HG03139 (cell line): ENCODE results near the gene ANKH.

Experiments used
- ATAC-seq: cut with Tn5 transposase; IDR thresholded peaks from one replicate; pipeline ENCODE4 v1.9.1; 2021; ENCODE audit not compliant: unreplicated experiment

ANKH gene

GRCh38 chr5:14696057-14696456, 175.5 kb downstream of the ANKH start:
- no peak for ATAC-seq

GRCh38 chr5:14695152-14695551, 176.4 kb downstream of the ANKH start:
- no peak for ATAC-seq

DNA sequence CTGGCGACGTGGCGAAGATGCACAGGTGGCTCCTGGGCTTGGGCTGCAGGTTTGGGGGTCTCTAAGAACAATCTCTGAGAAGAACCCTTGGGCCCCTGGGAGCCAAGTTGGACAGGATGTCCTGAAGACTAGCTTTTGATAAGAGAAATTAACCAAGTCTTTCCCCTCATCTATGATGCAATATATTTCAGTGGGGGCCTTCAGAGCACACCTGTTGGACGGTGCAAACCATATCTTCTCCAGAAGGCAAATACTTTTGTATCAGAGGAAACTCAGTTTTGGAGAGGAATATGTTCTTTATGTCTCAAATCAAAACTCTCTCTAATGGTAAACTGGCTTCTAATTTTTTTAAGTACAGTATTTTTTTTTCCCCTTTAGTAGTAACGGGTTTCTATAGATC, 178.5 kb downstream of the ANKH start:
- ATAC-seq, result no peak

DNA sequence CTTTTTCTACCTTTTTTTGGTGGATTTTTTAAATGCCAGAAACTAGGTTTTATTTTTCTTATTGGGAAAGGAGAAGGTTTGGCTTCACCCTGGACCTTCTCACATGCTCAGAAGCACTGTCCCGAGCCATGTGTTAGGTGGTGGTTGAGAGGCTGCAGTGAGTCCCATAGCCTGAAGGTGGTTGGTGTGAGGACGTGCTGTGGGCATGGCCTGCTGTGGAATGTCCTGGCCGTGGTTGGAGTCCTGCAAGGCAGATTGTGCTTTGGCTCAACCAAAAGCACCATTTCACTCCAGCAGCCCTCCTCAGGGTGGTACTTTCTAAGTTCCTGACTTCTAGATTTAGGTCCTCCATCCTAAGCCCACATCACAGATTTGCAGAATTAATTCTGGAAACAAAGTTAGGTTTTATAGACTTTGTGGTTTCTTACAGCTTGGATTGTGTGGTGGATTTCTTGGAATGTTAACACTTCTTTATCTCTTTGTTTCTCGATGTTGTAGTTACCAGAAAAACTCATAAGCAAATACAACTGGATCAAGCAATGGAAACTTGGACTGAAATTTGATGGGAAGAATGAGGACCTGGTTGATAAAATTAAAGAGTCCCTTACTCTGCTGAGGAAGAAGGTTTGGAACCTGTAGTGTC, 184.4 kb downstream of the ANKH start:
- no peak for ATAC-seq

DNA sequence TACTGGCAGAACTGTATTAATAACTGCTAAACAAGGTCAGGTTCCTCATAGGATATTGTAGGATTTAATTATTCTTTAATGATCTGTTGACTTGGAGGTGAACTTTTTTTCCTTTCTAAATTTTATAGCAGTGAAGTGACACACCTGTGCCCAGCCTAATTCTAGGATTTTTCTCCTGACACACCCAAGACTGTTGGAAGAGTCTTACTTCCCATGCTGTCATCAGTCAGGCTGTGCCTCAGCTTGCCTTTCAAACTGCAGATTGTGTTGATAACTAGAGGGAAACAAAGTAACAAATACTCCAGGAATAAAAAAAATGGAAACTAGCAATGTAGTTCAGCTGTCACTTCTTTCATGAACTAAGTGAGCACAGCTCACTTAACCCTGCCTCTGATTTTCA, 185.1 kb downstream of the ANKH start:
- ATAC-seq, result no peak

- ATAC-seq, result peak; percentile 84
These were observed 185.8 kb downstream of the ANKH start for GRCh38 chr5:14685757-14686156.

DNA sequence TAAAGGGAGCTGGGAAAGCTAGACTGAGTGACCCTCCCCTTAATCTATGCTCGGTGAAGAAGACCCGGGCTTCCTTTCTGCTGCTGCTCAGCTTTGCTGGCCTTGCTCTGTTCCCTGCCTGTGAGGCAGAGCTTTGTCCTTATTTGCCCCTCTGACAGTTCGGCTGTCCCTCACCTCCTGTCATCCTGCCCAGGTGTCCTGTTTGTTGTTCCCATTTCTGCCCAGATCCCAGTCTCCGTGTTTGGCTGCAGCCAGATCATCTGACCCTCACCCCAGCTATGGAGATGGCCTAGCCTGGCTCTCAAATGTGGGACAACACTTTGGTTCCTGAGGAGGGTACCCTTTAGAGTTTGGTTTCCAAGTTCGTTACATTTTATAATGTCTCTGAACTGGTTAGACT, 186.8 kb downstream of the ANKH start:
- ATAC-seq, result no peak

DNA sequence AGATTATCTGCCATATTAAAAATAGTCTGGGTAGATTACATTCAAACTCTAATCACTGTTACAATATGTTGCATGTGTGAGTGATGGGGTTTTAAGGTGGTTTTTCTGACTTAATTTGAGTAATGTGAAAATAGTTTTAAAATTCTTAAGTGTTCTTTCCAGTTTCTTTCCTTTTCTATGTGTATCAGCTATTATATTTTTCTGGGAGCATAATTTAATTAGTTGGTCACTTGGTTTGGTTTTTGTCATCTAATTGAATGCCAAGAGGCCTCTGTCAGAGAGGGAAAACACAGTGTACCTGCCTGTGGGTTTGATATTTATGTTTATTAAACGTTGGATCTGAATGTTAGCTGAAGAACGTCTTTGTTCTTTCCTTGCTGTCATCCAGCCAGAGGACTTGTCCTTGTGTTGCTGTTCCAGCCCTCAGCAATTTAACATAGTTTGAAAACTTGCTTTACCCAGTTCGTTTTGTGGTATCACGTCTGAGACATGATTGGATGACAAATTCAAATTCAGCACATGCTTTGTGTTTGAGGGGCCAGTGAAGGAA, 187.6 kb downstream of the ANKH start:
- ATAC-seq, result no peak

DNA sequence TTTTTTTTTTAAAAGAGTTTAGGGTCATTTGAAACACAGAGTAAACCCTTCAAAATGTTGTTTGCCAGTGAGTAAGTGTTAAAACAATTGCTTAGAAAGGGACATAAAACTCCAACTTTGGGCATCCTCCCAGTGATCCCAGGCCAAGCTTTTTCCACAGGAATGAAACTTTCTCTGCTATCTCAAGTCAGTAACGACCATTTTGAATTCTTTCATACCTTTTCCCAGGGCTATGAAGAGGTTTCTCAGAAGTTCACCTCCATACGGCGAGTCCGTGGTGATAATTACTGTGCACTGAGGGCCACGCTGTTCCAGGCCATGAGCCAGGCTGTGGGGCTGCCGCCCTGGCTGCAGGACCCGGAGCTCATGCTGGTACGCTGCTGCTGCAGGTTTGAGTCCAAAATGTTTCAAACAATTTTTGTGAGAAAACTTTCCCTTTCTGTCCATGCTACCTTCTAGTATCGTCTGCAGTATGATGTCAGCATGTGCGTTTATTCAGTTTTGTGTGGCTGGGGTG, 190.3 kb downstream of the ANKH start:
- ATAC-seq, result no peak

DNA sequence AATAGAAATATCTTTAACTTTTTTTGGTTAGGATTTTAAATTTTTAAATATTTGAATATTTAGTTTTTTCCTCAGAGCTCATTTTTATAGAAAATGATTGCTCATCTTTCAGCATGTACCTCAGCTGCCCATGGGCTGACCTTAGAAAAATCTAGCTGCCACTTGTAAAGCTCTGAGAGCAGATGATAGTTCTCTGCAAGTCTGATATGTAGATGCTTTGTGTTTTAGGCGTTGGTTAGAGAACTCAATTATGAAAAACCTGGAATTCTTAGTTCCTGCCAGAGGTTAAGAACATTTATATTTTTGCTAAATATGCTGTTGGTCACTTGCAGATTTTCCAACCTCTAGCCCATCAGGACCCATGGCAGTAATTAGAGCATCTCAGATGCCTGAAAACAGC, 192.0 kb downstream of the ANKH start:
- ATAC-seq, result no peak

DNA sequence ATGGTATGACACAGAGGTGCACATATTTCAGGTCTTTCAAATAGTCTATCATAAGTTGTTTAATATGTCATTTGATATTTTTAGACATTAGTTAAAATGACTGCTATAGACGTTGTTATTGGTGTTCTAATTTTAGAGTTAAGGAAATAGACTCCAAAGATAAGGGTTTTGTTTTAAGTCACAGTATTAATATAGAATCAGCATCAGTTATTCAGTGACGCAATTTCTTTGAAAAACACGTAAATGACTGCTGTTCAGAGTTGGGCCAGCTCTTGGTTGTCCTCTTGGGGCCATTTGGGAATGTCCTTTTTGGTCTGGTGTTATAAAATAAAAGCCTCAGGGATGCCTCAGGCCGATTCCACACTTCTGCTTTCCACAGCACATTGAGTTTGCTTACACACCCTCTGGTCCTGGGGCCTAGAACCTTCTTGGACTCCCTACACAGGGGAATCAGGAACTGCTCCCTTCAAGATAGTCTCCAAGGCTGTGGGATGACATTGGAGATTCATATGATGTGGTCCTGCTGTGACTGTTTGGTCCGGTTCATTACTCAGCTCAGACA, 192.7 kb downstream of the ANKH start:
- ATAC-seq, result no peak

DNA sequence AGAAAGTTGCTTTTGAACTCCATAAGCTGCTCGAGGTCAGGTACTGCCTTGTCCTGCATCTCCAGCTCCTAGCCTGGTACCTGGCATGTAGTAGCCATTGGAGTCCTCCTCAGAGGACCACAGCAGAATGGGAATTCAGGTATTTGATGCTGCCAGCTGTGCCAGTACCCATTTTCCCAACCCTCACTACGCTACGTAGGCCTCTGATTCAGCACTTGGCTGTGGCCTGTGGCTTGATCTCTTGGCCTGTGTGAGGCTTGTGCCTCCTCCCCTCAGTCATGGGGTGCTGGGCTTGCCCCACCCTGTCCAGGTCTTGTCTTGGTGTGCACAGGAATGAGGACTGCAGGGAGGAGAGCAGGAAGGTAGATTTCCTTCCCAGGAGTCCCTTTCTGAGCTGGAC, 195.3 kb downstream of the ANKH start:
- ATAC-seq, result peak; percentile 43

DNA sequence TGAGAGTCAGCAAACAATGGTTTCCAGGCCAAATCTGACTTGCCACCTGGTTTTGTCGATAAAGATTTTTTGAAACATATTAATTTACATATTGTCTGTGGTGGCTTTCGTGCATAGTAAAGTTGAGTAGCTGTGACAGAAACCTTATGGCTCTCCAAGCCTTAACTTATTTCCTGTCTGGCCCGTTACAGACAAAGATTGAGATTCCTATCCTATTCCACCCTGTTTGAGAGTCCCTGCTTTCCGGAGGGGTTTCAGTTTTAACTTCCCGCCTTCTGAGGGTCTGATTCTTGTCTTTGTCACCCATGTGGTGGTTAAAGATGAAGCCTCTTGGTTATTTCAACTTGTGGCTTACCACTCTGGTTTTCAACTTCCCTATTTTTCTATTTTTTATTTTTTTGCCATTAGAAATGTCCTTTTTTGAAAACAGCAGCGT, 195.7 kb downstream of the ANKH start:
- peak; percentile 45 for ATAC-seq

- ATAC-seq, result no peak
These were observed 196.4 kb downstream of the ANKH start for GRCh38 chr5:14674983-14675854.

DNA sequence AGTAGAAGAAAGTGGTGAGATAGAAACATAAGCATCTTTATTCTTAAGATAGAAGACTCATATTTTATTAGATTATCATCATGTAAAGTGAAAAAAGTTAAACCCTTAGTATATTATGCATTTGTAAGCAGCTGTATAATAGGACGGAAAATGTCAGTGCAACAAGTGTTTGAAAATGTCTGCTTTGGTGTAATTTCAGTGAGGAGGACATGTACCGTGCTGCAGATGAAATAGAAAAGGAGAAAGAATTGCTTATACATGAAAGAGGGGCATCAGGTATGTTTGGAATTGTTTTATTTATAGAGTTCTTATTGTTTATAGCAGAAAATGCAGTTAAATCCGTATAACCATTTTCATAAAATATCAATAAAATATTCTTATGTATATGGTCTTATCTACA, 198.1 kb downstream of the ANKH start:
- ATAC-seq, result no peak

DNA sequence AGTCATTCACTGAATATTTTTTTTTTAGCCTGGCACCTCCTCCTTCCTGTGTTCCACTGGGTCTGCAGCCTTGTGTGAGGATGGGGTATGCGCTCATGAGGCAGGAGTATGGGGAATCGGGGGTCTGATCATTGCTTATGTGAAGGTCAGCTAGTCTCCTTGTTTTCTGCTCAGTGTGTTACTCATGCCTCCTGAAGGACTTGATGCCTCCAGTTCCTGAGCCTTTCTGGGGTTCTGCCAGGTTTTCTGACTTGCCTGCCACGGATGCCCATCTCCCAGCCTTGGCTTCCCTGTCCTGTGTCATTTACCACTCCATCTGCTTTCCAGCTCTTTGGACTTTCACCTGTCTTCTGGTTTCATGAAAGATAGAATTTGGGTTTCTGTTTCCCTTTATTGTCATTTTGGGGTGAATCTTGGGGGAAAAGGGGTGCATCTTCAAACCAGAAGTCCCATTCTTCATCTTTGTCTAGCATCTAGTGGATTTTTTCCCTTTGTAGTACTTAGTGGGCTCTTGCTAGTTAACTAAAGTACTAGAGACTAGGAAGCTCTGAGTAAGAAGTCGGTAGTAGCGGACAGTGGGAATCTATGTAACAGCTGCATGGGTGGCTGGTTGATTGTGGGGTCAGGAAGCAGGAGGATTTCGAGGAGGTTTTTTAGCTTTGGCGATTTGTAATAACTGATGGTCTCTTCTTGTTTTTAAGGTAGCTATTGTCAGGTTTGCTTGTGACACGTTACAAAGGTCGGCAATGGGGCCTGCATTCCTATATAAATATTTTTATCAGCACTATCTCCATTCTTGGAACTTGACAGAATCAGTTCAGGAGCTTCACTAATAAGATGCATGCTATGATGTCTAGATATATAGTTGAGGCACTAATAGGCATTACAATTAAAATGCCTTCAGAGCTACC, 198.8 kb downstream of the ANKH start:
- ATAC-seq, result no peak

- no peak for ATAC-seq
These were observed 199.5 kb downstream of the ANKH start for GRCh38 chr5:14672082-14672481.

DNA sequence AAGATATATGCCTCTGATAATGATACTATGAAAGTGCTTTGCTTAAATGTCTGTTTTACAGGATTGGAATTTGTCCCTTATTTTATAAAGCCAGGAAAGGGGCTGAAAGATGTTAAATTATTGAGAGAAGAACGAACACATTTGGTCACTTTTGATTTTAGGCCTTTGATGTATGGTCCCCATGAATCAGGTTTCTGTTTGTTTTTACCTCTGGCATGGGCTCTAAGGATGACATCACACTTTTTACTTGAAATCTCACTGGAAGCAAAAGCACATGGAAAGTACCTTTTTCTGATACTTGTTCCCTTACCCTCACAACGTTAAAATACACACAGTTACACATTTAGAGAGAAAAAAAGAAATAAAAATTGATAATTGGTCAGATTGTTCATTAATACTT, 200.2 kb downstream of the ANKH start:
- no peak for ATAC-seq

GRCh38 chr5:14669975-14670374, 201.6 kb downstream of the ANKH start:
- no peak for ATAC-seq

DNA sequence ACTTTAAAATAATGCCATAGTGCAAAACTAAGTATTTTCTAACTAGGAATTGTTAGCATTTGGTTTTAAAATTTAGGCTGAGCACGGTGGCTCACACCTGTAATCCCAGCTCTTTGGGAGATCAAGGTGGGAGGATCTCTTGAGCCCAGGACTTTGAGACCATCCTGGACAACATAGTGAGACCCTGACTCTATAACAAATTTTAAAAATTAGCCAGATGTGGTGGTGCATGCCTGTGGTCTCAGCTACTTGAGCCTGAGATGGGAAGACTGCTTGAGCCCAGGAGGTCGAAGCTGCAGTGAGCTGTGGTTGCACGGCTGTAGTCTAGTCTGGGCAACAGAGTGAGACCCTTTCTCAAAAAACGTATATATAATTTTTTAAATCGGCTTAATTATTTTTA, 202.2 kb downstream of the ANKH start:
- ATAC-seq, result no peak

DNA sequence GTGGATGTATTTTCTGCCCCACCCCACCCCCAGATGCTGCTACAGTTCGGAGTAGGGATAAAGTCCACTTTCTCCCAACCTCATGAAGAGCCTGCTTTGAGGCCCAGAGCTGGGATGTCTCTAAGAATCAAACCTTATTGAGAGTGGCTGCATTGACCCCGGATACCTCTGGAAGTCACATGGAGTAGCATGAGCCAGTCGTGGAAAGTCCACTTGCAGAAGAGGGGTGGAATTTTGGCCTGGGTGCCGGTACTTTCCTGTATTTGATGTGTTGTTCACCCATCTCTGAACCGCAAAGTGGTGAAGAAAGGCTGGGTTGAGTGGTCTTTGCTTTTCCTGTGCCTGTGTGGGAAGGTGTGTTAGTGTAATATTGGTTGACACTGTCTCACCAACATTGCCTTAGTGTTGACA, 203.4 kb downstream of the ANKH start:
- ATAC-seq, result no peak
